ENCODE data around the gene PTPRN2.
"Not testable (repeated sequence)": the region's sequence is repeated elsewhere in the genome, so short reads cannot be mapped to it uniquely, and the experiment has no call there.

The PTPRN2 gene

GRCh38 chr7:158468181-158468580, 119.4 kb downstream of the PTPRN2 start:
- DNase-seq (ENCODE audit: low spot score), result no peak

- DNase-seq (ENCODE audit: low spot score), result no peak
Measured at GRCh38 chr7:158467562-158467961, 120.1 kb downstream of the PTPRN2 start.

- DNase-seq (ENCODE audit: low spot score), result no peak
Measured at GRCh38 chr7:158463317-158463716, 124.3 kb downstream of the PTPRN2 start.

GRCh38 chr7:158461824-158462223, 125.8 kb downstream of the PTPRN2 start:
- no peak for DNase-seq (ENCODE audit: low spot score)

- no peak for DNase-seq (ENCODE audit: low spot score)
Measured at GRCh38 chr7:158460665-158461064, 127.0 kb downstream of the PTPRN2 start.

- no peak for DNase-seq (ENCODE audit: low spot score)
Measured at GRCh38 chr7:158458716-158459282, 128.8 kb downstream of the PTPRN2 start.

- DNase-seq (ENCODE audit: low spot score), result no peak
Measured at GRCh38 chr7:158458096-158458495, 129.5 kb downstream of the PTPRN2 start.

- not testable (repeated sequence) for DNase-seq (ENCODE audit: low spot score)
Measured at GRCh38 chr7:158457586-158457985, 130.0 kb downstream of the PTPRN2 start.

GRCh38 chr7:158454631-158455030, 133.0 kb downstream of the PTPRN2 start:
- DNase-seq (ENCODE audit: low spot score), result no peak

- DNase-seq (ENCODE audit: low spot score), result no peak
Measured at GRCh38 chr7:158453663-158454062, 134.0 kb downstream of the PTPRN2 start.

- no peak for DNase-seq (ENCODE audit: low spot score)
Measured at GRCh38 chr7:158452331-158452730, 135.3 kb downstream of the PTPRN2 start.

- no peak for DNase-seq (ENCODE audit: low spot score)
Measured at GRCh38 chr7:158450476-158451124, 137.0 kb downstream of the PTPRN2 start.

GRCh38 chr7:158449942-158450341, 137.7 kb downstream of the PTPRN2 start:
- no peak for DNase-seq (ENCODE audit: low spot score)

GRCh38 chr7:158449266-158449665, 138.4 kb downstream of the PTPRN2 start:
- DNase-seq (ENCODE audit: low spot score), result no peak

- no peak for DNase-seq (ENCODE audit: low spot score)
Measured at GRCh38 chr7:158448430-158449100, 139.1 kb downstream of the PTPRN2 start.

- DNase-seq (ENCODE audit: low spot score), result no peak
Measured at GRCh38 chr7:158447506-158448171, 140.0 kb downstream of the PTPRN2 start.

- no peak for DNase-seq (ENCODE audit: low spot score)
Measured at GRCh38 chr7:158447151-158447505, 140.5 kb downstream of the PTPRN2 start.

GRCh38 chr7:158446706-158447105, 140.9 kb downstream of the PTPRN2 start:
- no peak for DNase-seq (ENCODE audit: low spot score)

- no peak for DNase-seq (ENCODE audit: low spot score)
Measured at GRCh38 chr7:158446281-158446680, 141.3 kb downstream of the PTPRN2 start.

- no peak for DNase-seq (ENCODE audit: low spot score)
Measured at GRCh38 chr7:158445421-158446175, 142.0 kb downstream of the PTPRN2 start.

- no peak for DNase-seq (ENCODE audit: low spot score)
Measured at GRCh38 chr7:158444501-158445420, 142.9 kb downstream of the PTPRN2 start.
